HCT116 (cell line): Measurements from ENCODE around the gene BBS9.

Source experiments
- EZH2phosphoT487 ChIP-seq: fragments of 200-600 bp; IDR thresholded peaks from 2 replicates; pipeline ENCODE4 v1.6.1; 2018; ENCODE audit warnings: antibody characterized with exemption, borderline replicate concordance
- SIN3A ChIP-seq: IDR thresholded peaks from 2 replicates; pipeline ENCODE4 v1.6.1; 2012; ENCODE audit warnings: low read depth
- TF ChIP-seq, protein P1 (sequence below): IDR thresholded peaks from 2 replicates; pipeline ENCODE4 v1.6.1; 2012

- no peak for TF ChIP-seq SIN3A
- TF ChIP-seq, protein P1, sequence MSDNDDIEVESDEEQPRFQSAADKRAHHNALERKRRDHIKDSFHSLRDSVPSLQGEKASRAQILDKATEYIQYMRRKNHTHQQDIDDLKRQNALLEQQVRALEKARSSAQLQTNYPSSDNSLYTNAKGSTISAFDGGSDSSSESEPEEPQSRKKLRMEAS, result no peak
- TF ChIP-seq EZH2phosphoT487, result no peak
Observed at GRCh38 chr7:33101906-33102305, 27.5 kb upstream of the BBS9 start.
